Kidney tubule cell (primary cell): ENCODE data around the gene AXDND1.
"Not testable (repeated sequence)": the region's sequence is repeated elsewhere in the genome, so short reads cannot be mapped to it uniquely, and the experiment has no call there.

Experiments used
- DNase-seq: peaks from one replicate; pipeline ENCODE4 v3.0.0-alpha.2; 2018; ENCODE audit warnings: low spot score

The AXDND1 gene

GRCh38 chr1:179366093-179366800 is 476 bp downstream of the AXDND1 start:
- DNase-seq, result peak; percentile 26

GRCh38 chr1:179369751-179370341 is 4.1 kb downstream of the AXDND1 start:
- peak; percentile 75 for DNase-seq

GRCh38 chr1:179372160-179372559 is 6.4 kb downstream of the AXDND1 start:
- no peak for DNase-seq

GRCh38 chr1:179376223-179376622 is 10.5 kb downstream of the AXDND1 start:
- DNase-seq, result no peak

GRCh38 chr1:179380299-179380698 is 14.5 kb downstream of the AXDND1 start:
- no peak for DNase-seq

- DNase-seq, result no peak
Measured at GRCh38 chr1:179384027-179384426, 18.3 kb downstream of the AXDND1 start.

- DNase-seq, result no peak
Measured at GRCh38 chr1:179385510-179385909, 19.7 kb downstream of the AXDND1 start.

- no peak for DNase-seq
Measured at GRCh38 chr1:179393721-179394120, 27.9 kb downstream of the AXDND1 start.

- not testable (repeated sequence) for DNase-seq
Measured at GRCh38 chr1:179399399-179399798, 33.6 kb downstream of the AXDND1 start.

- DNase-seq, result not testable (repeated sequence)
Measured at GRCh38 chr1:179417760-179418159, 52.0 kb downstream of the AXDND1 start.

GRCh38 chr1:179418706-179419105 is 52.9 kb downstream of the AXDND1 start:
- DNase-seq, result not testable (repeated sequence)

GRCh38 chr1:179424610-179425009 is 58.8 kb downstream of the AXDND1 start:
- DNase-seq, result no peak

- DNase-seq, result no peak
Measured at GRCh38 chr1:179425186-179425585, 59.4 kb downstream of the AXDND1 start.

- DNase-seq, result no peak
Measured at GRCh38 chr1:179437171-179437570, 71.4 kb downstream of the AXDND1 start.

- not testable (repeated sequence) for DNase-seq
Measured at GRCh38 chr1:179439646-179440045, 73.9 kb downstream of the AXDND1 start.

GRCh38 chr1:179440301-179440700 is 74.5 kb downstream of the AXDND1 start:
- DNase-seq, result not testable (repeated sequence)

GRCh38 chr1:179440971-179441370 is 75.2 kb downstream of the AXDND1 start:
- no peak for DNase-seq

GRCh38 chr1:179441501-179441900 is 75.7 kb downstream of the AXDND1 start:
- peak; percentile 56 for DNase-seq

- not testable (repeated sequence) for DNase-seq
Measured at GRCh38 chr1:179442846-179443245, 77.1 kb downstream of the AXDND1 start.

- no peak for DNase-seq
Measured at GRCh38 chr1:179445593-179445992, 79.8 kb downstream of the AXDND1 start.

GRCh38 chr1:179447489-179447888 is 81.7 kb downstream of the AXDND1 start:
- DNase-seq, result peak; percentile 13

GRCh38 chr1:179448437-179449149 is 82.8 kb downstream of the AXDND1 start:
- DNase-seq, result no peak

GRCh38 chr1:179459606-179460206 is 93.9 kb downstream of the AXDND1 start:
- not testable (repeated sequence) for DNase-seq
